GM13977 (cell line): ENCODE measurements around the gene HBEGF.

Experiments used
- DNase-seq: peaks from one replicate; pipeline ENCODE4 v3.0.0; 2012; ENCODE audit warnings: low spot score
- in situ Hi-C: fragments of 300-500 bp; cut with MboI; formaldehyde crosslinking; loops from one replicate; pipeline ENCODE4 v1.12.0; 2022; ENCODE audit warnings: low sequenced_read_pairs, low pct_unique_long_range_greater_than_20kb, mixed read lengths, inconsistent platforms; ENCODE audit not compliant: unreplicated experiment
- TF ChIP-seq, protein P1 (sequence below): IDR thresholded peaks from 2 replicates; pipeline ENCODE4 v1.5.1; 2012; ENCODE audit warnings: mild to moderate bottlenecking, control low read depth; ENCODE audit not compliant: insufficient read depth; ENCODE audit errors: extremely low read depth, missing control alignments

HBEGF gene, protein sequence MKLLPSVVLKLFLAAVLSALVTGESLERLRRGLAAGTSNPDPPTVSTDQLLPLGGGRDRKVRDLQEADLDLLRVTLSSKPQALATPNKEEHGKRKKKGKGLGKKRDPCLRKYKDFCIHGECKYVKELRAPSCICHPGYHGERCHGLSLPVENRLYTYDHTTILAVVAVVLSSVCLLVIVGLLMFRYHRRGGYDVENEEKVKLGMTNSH

DNA sequence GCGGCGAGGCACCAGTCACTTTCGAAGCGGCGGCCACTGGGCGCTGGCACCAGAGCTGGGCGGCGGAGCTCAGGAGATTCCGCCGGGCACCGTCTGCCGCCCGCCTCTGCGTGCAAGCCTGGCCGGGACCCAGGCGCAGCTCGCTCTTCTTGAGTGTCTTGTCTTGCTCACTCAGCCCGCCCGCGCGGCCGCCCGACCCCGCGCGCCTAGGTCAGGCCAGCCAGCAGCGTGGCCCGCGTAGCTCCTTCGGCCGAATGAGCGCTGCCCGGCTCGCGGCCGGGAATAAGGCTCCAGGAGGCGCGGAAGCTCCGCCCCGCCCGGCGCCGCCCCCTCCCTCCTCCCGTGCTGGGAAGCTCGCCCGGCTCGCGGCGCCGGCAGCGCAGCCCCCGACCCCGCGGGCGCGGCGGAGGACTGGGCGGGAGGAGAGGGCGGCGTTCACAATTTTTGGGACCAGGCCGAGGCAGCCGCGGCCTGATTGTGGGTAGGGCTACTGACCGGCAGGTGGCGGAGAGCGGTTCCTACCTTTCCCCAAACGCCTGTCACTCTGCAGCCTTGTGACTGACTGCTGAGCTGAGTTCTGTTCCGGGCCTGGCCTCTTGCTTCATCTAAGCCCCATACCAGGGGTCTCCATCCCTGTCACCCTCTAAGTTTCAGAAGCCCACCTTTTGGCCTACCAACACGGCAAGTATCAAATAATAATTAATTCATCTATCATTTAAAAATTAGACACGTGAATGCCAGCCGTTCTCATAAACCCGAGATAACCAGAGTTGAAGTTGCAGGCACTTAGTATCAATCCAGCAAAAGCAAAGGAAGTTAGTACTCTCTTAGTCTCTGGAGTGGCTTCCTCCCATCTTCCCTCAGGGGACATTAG, at the start of gene HBEGF:
TSS of gene HBEGF (minus strand) at position 256 of the 874 bp plus-strand sequence. CDS start 275 bp downstream, outside the sequence.
- peak; percentile 87 for DNase-seq
- TF ChIP-seq, protein P1, sequence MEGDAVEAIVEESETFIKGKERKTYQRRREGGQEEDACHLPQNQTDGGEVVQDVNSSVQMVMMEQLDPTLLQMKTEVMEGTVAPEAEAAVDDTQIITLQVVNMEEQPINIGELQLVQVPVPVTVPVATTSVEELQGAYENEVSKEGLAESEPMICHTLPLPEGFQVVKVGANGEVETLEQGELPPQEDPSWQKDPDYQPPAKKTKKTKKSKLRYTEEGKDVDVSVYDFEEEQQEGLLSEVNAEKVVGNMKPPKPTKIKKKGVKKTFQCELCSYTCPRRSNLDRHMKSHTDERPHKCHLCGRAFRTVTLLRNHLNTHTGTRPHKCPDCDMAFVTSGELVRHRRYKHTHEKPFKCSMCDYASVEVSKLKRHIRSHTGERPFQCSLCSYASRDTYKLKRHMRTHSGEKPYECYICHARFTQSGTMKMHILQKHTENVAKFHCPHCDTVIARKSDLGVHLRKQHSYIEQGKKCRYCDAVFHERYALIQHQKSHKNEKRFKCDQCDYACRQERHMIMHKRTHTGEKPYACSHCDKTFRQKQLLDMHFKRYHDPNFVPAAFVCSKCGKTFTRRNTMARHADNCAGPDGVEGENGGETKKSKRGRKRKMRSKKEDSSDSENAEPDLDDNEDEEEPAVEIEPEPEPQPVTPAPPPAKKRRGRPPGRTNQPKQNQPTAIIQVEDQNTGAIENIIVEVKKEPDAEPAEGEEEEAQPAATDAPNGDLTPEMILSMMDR = peak; percentile 65
- in situ Hi-C loops = no loop called here

DNA sequence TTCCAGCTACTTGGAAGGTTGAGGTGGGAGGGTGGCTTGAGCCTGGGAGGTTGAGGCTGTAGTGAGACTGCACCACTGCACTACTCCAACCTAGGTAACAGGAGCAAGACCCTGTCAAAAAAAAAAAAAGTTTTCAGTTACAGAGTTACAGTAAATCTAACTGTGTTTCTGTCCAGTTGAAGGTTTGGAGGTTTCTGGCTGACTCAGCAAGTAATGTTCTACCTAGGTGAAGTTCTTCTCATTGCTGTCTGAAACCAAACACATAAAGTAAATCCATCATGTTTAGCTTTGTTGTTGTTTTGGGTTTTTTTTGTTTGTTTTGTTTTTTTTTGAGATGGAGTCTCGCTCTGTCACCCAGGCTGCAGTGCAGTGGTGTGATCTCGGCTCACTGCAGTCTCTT, 47.3 kb upstream of the HBEGF start:
- DNase-seq = no peak
- in situ Hi-C loops = no loop called here
- TF ChIP-seq, protein P1 = no peak

- DNase-seq = no peak
- in situ Hi-C loops = no loop called here
- TF ChIP-seq, protein P1 = no peak
Measured at GRCh38 chr5:140391732-140392131, 45.3 kb upstream of the HBEGF start.

DNA sequence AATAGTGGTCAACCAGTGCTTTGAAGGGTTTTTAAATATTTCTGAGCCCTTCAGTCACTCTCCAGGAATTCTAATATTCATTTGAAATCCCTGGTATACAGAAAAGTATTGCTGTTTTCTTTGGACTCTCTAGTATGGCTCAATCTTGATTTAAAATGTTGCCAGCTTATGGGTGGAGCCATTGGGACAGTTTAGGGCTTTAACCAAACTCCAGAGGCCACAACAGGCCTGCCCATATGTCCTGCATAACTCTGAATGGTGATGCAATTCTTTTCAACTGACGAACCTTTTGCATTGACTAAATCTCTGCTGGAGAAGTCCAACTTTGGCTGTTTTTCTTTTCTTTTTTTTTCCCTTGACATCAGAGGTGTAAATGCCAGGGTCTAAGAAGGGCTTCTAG, 44.9 kb upstream of the HBEGF start:
- TF ChIP-seq, protein P1 = no peak
- in situ Hi-C loops = no loop called here
- DNase-seq = no peak

GRCh38 chr5:140388052-140388451, 41.6 kb upstream of the HBEGF start:
- in situ Hi-C loops = no loop called here
- TF ChIP-seq, protein P1 = no peak

DNA sequence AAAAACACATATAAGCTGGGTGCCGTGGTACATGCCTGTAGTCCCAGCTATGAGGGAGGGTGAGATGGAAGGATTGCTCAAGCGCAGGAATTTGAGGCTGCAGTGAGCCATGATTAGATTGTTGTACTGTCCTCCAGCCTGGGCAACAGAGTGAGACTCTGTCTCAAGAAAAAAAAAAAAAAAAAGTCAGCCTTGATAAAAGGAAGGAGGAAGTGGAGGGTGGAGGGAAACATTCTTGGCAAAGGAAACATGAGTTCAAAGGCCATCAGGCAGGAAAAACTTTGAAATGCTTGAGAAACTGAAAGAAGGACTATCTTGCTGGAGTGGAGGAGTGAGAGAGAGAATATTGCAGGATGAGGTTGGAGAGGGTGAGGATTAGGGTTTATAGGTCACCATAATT, 36.9 kb upstream of the HBEGF start:
- in situ Hi-C loops = no loop called here
- TF ChIP-seq, protein P1 = no peak
- no peak for DNase-seq

More at GRCh38 chr5:140388052-140388451, 41.6 kb upstream of the HBEGF start:
- DNase-seq = no peak
